Activated T-cell treated with anti-CD3 and anti-CD28 coated beads, Interleukin-2, amount 50 U/mL, for 24 hours (primary cell): ENCODE measurements around the gene TMEM183A.

Experiments used
- DNase-seq: peaks from one replicate; pipeline ENCODE4 v3.0.0-alpha.2; 2020
- H3K27ac Mint-ChIP-seq: 2 replicates; pipeline ENCODE4 v1.8.0; 2020; ENCODE audit warnings: mild to moderate bottlenecking, mixed read lengths
- H3K27me3 Mint-ChIP-seq: 2 replicates; pipeline ENCODE4 v1.8.0; 2020; ENCODE audit warnings: mixed read lengths
- H3K36me3 Mint-ChIP-seq: 2 replicates; pipeline ENCODE4 v1.8.0; 2020; ENCODE audit warnings: low read depth, mixed read lengths
- H3K4me1 Mint-ChIP-seq: 2 replicates; pipeline ENCODE4 v1.8.0; 2020; ENCODE audit warnings: low read depth, mixed read lengths
- H3K4me3 Mint-ChIP-seq: 2 replicates; pipeline ENCODE4 v1.8.0; 2020; ENCODE audit warnings: mild to moderate bottlenecking, moderate library complexity, mixed read lengths
- H3K9me3 Mint-ChIP-seq: 2 replicates; pipeline ENCODE4 v1.8.0; 2020; ENCODE audit warnings: mixed read lengths

The TMEM183A gene

GRCh38 chr1:203043830-203044545 lies 36.8 kb downstream of the TMEM183A start:
- Mint-ChIP-seq H3K4me3 (no peak overlapping the region), H3K9me3 (no peaks in the 10 kb centered on the region)

GRCh38 chr1:203044546-203045250 lies 37.5 kb downstream of the TMEM183A start:
- Mint-ChIP-seq H3K4me1 (no peaks in the 10 kb centered on the region), H3K4me3 (no peak overlapping the region)

More at GRCh38 chr1:203043830-203044545, 36.8 kb downstream of the TMEM183A start:
- Mint-ChIP-seq H3K27me3 (no peaks in the 10 kb centered on the region), H3K27ac (no peak overlapping the region), H3K4me1 (peaks cover 1% of the 10 kb centered on the region), H3K36me3 (no peaks in the 10 kb centered on the region)
- no peak for DNase-seq

GRCh38 chr1:203045336-203045735 lies 38.2 kb downstream of the TMEM183A start:
- H3K4me1 Mint-ChIP-seq = no peaks in the 10 kb centered on the region
- H3K4me3 Mint-ChIP-seq = no peak overlapping the region
- no peak overlapping the region for H3K27ac Mint-ChIP-seq
- no peaks in the 10 kb centered on the region for H3K36me3 Mint-ChIP-seq
- H3K9me3 Mint-ChIP-seq = no peaks in the 10 kb centered on the region
- DNase-seq = no peak
- no peaks in the 10 kb centered on the region for H3K27me3 Mint-ChIP-seq

More at GRCh38 chr1:203044546-203045250, 37.5 kb downstream of the TMEM183A start:
- Mint-ChIP-seq H3K9me3 (no peaks in the 10 kb centered on the region), H3K27ac (no peak overlapping the region), H3K36me3 (no peaks in the 10 kb centered on the region), H3K27me3 (no peaks in the 10 kb centered on the region)
- DNase-seq = no peak

GRCh38 chr1:203045821-203046594 lies 38.8 kb downstream of the TMEM183A start:
- Mint-ChIP-seq H3K4me3 (no peak overlapping the region), H3K36me3 (no peaks in the 10 kb centered on the region), H3K4me1 (no peaks in the 10 kb centered on the region), H3K9me3 (no peaks in the 10 kb centered on the region), H3K27me3 (peaks cover under 1% of the 10 kb centered on the region), H3K27ac (no peak overlapping the region)
- DNase-seq = no peak

- no peaks in the 10 kb centered on the region for H3K9me3 Mint-ChIP-seq
- peaks cover 9% of the 10 kb centered on the region for H3K27me3 Mint-ChIP-seq
- no peaks in the 10 kb centered on the region for H3K36me3 Mint-ChIP-seq
- no peak for DNase-seq
- H3K27ac Mint-ChIP-seq = no peak overlapping the region
- no peak overlapping the region for H3K4me3 Mint-ChIP-seq
- no peaks in the 10 kb centered on the region for H3K4me1 Mint-ChIP-seq
Measured at GRCh38 chr1:203046984-203047630, 39.9 kb downstream of the TMEM183A start.

GRCh38 chr1:203048086-203048485 lies 40.9 kb downstream of the TMEM183A start:
- DNase-seq = no peak
- Mint-ChIP-seq H3K9me3 (no peaks in the 10 kb centered on the region), H3K36me3 (no peaks in the 10 kb centered on the region), H3K4me3 (no peak overlapping the region), H3K27me3 (peaks cover 9% of the 10 kb centered on the region), H3K27ac (no peak overlapping the region), H3K4me1 (no peaks in the 10 kb centered on the region)

GRCh38 chr1:203048555-203049051 lies 41.4 kb downstream of the TMEM183A start:
- Mint-ChIP-seq H3K4me3 (no peak overlapping the region), H3K27ac (no peak overlapping the region), H3K9me3 (no peaks in the 10 kb centered on the region), H3K4me1 (no peaks in the 10 kb centered on the region), H3K27me3 (peaks cover 9% of the 10 kb centered on the region), H3K36me3 (no peaks in the 10 kb centered on the region)
- DNase-seq = no peak

GRCh38 chr1:203049077-203049476 lies 41.9 kb downstream of the TMEM183A start:
- no peak for DNase-seq
- Mint-ChIP-seq H3K4me3 (no peak overlapping the region), H3K27me3 (peaks cover 9% of the 10 kb centered on the region), H3K9me3 (no peaks in the 10 kb centered on the region), H3K4me1 (no peaks in the 10 kb centered on the region), H3K36me3 (no peaks in the 10 kb centered on the region), H3K27ac (no peak overlapping the region)

GRCh38 chr1:203049576-203050180 lies 42.5 kb downstream of the TMEM183A start:
- no peak for DNase-seq
- no peak overlapping the region for H3K4me3 Mint-ChIP-seq
- no peaks in the 10 kb centered on the region for H3K36me3 Mint-ChIP-seq
- no peaks in the 10 kb centered on the region for H3K9me3 Mint-ChIP-seq
- H3K27ac Mint-ChIP-seq = no peak overlapping the region
- peaks cover 9% of the 10 kb centered on the region for H3K27me3 Mint-ChIP-seq
- H3K4me1 Mint-ChIP-seq = no peaks in the 10 kb centered on the region

GRCh38 chr1:203050826-203051225 lies 43.7 kb downstream of the TMEM183A start:
- no peak for DNase-seq
- no peaks in the 10 kb centered on the region for H3K4me1 Mint-ChIP-seq
- H3K36me3 Mint-ChIP-seq = no peaks in the 10 kb centered on the region

GRCh38 chr1:203051841-203052324 lies 44.7 kb downstream of the TMEM183A start:
- Mint-ChIP-seq H3K4me3 (no peak overlapping the region), H3K4me1 (no peaks in the 10 kb centered on the region), H3K9me3 (no peaks in the 10 kb centered on the region), H3K27ac (no peak overlapping the region), H3K27me3 (peaks cover 9% of the 10 kb centered on the region), H3K36me3 (no peaks in the 10 kb centered on the region)
- no peak for DNase-seq

More at GRCh38 chr1:203050826-203051225, 43.7 kb downstream of the TMEM183A start:
- peaks cover 9% of the 10 kb centered on the region for H3K27me3 Mint-ChIP-seq
- H3K27ac Mint-ChIP-seq = no peak overlapping the region
- H3K4me3 Mint-ChIP-seq = no peak overlapping the region
- no peaks in the 10 kb centered on the region for H3K9me3 Mint-ChIP-seq

- H3K27ac Mint-ChIP-seq = no peak overlapping the region
- H3K4me1 Mint-ChIP-seq = no peaks in the 10 kb centered on the region
- no peaks in the 10 kb centered on the region for H3K9me3 Mint-ChIP-seq
- no peak for DNase-seq
- peaks cover 9% of the 10 kb centered on the region for H3K27me3 Mint-ChIP-seq
- no peaks in the 10 kb centered on the region for H3K36me3 Mint-ChIP-seq
- no peak overlapping the region for H3K4me3 Mint-ChIP-seq
Measured at GRCh38 chr1:203052601-203053000, 45.4 kb downstream of the TMEM183A start.

- DNase-seq = no peak
- no peaks in the 10 kb centered on the region for H3K9me3 Mint-ChIP-seq
- H3K27ac Mint-ChIP-seq = no peak overlapping the region
- H3K4me3 Mint-ChIP-seq = no peak overlapping the region
- no peaks in the 10 kb centered on the region for H3K36me3 Mint-ChIP-seq
- peaks cover 9% of the 10 kb centered on the region for H3K27me3 Mint-ChIP-seq
- no peaks in the 10 kb centered on the region for H3K4me1 Mint-ChIP-seq
Measured at GRCh38 chr1:203054184-203054583, 47.0 kb downstream of the TMEM183A start.

GRCh38 chr1:203054642-203055041 lies 47.5 kb downstream of the TMEM183A start:
- H3K9me3 Mint-ChIP-seq = no peaks in the 10 kb centered on the region
- no peaks in the 10 kb centered on the region for H3K36me3 Mint-ChIP-seq
- H3K4me1 Mint-ChIP-seq = no peaks in the 10 kb centered on the region
- no peak overlapping the region for H3K27ac Mint-ChIP-seq
- H3K27me3 Mint-ChIP-seq = peaks cover 9% of the 10 kb centered on the region
- no peak overlapping the region for H3K4me3 Mint-ChIP-seq
- no peak for DNase-seq
